ENCODE results near the gene KCNAB1.

The KCNAB1 gene

DNA sequence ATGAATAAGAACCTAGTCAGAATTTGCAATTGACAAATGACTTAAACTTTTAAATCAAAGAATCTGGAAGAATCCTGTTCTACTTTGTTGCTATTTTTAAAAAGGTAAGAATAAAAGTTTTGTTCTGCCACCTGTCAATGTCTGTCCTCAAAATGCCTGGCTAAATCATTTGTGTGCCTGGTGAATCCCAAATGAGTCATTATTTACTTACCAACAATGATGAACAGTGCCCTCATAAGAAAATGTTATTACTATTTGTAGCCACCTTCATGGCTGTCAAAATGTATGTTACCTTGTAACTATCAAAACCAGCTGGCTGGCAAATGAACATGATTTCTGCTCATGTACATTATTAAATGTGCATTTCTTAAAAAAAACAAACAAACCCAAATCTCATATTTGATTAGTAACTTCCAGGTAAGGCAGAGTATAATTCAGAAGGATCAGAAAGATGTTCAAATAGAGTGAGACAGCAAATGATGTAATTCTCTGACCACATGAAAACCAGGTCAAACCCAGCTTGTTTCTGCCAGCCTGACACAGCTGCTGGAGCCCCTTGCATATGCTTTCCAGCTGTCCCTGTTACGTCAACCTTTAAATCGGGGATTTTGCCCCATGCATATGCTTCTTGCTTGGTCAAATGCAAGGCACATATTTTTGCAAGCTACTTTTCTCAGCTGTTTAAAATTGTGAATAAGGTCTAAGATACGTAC, 296.6 kb downstream of the KCNAB1 start:
- no peak for DNase-seq

DNA sequence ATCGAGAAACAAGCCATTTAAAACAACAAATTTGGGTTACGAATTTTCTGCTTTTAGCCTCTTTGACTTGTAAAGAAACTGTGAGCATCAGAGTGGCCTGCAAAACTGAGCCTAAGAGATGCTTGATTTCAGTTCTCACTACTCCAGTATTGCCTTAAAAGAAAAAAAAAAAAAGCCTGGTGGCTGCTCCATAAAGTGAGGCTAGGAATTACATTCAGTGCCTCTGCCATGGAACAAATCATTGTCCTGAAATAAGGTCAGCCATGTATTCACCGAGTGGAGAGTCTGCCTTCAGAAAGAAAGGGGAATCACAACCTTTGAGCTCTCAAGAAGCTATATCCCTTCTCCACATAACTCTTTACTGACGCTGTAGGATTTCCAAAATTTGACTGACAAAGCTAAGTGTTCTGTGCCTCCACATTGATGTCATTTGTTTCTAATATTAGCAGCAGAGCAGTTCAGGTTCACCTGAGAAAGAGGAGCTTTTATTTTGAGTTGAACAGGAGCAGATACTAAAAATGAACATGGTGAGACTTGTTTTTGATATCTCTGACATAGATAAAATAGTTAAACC, 297.3 kb downstream of the KCNAB1 start:
- no peak for DNase-seq

DNA sequence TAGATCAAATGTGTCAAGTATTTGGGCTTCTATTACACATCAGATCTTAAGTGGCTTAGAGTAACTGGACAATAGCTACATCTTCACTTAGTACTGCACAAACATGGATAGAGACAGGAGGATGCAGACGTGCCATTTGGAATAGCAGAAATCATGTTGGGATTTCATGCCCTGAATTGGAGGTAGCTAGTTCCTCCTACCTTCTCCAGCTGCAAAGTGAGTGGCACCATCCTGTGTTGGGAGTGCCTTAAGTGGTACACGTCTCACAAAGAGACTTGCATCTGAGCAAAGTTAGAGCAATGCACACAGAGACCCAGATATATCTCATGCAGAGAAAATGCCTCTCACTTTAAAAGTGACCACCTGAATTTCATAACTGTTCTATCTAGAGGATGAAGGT, 298.1 kb downstream of the KCNAB1 start:
- DNase-seq = no peak

DNA sequence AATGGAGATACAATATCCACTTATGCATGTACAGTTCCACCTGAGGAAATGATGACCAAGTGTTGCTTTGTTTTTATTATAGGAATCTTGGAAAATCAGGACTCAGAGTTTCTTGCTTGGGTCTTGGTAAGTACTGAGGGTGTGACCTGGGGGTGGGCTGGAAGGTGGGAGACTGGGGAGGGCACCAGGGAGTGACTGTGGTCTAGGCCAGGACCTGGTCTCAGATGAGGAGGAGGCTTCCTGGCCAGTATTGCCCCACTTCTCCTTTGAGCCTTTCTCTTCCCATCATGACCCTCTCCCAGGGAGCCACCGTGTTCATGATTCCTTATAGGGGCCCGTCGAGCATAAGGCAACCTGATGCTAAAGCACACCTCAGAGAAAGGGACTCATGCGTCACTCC, 301.2 kb downstream of the KCNAB1 start:
- DNase-seq = no peak

DNA sequence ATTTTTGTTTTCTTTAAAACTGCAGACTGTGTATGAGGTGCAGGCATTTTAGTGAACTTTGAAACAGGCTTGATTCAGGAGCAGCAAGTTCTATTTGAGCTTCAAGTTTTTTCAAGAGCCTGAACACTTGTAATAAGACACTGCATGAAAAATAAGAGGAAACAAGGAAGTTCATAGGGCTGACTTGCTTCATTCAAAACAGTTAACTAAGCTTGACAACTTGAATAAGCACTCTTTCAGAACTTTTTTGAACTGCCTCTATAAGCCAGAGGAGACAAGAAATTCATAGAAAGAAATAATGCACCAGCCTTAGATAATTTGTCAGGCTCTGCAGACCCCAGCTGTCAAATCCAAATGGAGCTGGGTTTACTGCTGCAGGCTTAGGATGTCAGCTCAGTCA, 304.4 kb downstream of the KCNAB1 start:
- DNase-seq = no peak

DNA sequence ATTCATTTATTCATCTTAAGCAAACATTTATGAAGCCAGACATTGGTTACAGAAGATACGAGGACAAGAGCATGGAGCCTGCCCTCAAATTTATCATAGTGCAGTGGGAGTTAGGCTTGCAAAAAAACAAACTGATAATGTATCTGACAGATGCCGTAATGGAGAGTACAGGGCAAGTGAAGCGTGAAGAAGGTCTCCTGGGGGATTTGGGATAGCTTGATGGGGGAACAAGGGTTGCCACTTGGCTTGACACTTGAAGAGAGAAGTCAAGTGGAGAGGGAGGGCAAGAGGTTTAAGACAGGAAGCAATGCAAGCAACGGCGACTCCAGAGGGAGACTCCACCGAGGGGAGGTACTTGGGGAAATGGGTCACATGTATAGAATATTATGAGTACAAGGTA, 305.3 kb downstream of the KCNAB1 start:
- DNase-seq = no peak

DNA sequence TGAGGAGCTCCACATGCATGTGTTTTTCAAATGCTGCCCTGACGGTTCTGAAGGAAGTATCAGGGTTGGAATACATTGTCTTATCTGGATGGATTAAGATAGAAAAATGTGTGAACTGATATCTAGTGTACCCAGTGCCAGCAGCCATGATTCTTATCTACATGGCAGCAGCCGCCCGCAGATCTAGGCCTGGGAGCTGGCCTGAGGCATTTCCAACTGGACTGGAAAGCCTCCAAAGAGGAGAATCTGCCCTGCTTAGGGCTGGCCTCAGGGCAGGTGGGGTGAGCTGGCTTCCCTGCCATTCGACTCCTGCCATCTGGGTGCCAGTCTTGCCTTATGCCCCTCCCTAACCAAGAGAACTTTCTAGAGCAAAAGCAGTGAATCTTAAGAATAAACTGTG, 308.7 kb downstream of the KCNAB1 start:
- no peak for DNase-seq

DNA sequence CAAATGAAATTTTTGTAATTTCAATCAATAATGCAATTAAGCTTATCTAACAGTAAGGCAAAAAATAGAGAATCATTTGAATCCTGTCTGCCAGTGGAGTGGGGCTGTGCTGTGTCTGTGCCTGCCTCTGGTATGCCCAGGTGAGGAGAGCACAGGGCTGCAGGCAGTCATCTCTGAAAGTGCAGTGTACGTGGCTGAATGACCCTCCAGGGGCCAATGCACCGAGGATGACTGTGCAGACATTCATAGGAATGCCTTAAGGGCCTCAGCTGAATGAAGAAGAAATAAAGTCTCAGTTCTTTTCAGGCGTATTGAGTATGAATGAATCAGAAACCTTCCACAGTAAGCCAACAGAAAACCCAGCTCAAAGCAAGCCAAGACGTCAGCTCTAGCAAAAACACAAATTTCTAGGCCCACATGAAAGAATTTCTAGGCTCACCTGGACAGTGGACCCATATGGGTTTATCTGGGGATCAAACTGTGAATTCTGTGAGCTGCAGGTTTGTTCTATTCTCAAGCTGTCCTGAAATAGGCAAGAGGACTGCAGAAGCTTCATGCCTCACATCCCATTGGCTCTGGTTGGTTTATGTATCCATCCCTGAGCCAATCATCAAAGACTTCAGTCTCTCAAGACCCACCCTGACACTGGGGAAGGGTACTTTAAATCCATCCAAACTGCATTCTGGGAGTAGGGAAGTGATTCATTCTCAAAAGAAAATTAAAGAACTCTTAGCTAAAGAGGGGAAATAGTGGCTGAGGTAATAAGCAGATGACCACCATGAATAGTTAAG, 311.2 kb downstream of the KCNAB1 start:
- DNase-seq = no peak

DNA sequence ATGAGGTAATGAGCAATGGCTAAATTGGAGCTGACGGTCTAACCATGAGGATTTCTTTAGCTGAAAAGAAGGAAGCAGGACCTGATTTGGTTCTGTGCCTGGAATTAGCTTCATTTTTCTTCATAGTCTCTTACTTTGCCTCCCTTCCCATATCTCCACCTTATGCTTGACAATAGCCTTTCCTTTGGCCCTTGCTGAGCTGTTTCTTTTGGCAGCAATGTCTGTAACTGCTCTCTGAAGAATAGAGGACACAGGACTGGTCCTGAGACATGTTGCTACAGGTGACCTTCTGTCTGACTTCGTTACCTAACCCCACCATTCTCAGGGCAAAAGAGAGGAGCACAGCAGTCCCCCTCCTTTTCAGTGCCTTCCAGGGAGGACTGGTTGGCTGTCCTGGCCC, 312.2 kb downstream of the KCNAB1 start:
- no peak for DNase-seq

DNA sequence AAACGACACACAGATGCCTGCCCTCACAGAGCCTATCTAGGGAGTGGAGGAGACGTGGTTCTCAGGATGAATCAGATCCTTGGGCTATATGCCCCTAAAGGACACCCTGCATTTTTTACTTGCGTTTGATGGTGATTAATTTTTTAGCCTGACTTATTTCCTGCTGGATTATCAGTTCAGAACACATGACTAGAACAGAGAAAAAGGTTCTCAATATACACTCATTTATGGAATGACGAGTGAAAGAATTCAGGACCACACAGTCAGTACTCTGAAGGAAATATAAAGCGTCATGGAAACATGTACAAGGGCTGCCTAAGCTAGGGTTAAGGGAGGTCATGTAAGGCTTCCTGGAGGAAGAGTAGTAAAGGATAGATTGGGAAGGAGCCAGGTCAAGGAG, 312.8 kb downstream of the KCNAB1 start:
- no peak for DNase-seq

DNA sequence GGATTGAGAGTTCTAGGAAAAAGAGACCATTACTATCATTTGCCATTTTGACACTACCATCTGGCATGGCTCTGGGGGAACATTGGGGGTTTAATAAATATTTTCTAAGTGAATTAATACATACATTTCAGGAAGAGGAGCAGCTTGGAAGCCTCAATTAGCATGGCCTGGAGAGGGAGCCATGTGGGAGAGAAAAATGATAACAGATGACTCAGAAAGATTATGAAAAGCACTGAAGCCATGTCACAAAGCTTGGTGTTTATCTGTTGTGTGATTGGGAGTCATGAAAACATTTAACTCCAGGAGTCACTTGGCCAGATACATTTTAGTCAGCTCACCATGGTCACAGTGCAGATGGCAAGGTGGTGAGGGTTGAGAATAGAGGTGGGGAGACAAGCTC, 313.5 kb downstream of the KCNAB1 start:
- no peak for DNase-seq

DNA sequence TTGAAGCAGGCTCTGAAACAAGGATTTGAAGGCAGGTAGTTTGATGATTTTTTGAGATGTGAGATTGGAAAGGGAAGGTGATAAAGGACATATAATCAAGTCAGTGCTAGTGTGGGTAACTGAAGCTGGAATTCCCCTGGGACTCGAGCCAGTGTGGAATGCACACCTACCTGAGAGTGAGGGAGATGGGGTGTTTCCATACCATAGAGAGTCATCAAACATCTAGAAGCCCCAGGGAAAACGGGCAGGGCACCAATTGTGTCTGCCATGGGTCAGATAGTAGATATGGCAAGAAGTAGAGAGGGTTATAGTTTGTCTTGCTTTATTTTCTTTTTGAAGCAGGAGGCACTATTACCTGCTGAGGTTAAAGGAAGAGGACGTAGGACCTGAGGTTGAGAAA, 314.5 kb downstream of the KCNAB1 start:
- DNase-seq = no peak

DNA sequence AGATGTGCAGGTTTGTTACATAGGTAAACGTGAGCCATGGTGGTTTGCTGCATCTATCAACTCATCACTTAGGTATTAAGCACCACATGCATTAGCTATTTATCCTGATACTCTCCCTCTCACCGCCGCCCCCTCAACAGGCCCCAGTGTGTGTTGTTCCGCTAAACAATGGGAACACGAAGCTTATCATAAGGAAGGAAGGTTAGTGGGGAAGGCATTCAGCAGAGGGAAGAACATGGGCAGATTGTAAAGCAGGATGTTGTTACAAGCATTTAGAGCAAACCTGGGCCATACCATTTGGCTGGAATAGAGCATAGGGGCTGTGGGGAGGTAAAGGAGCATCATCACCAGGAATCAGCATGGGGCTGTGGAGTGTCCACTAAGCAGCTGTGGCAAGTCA, 322.7 kb downstream of the KCNAB1 start:
- DNase-seq = no peak

DNA sequence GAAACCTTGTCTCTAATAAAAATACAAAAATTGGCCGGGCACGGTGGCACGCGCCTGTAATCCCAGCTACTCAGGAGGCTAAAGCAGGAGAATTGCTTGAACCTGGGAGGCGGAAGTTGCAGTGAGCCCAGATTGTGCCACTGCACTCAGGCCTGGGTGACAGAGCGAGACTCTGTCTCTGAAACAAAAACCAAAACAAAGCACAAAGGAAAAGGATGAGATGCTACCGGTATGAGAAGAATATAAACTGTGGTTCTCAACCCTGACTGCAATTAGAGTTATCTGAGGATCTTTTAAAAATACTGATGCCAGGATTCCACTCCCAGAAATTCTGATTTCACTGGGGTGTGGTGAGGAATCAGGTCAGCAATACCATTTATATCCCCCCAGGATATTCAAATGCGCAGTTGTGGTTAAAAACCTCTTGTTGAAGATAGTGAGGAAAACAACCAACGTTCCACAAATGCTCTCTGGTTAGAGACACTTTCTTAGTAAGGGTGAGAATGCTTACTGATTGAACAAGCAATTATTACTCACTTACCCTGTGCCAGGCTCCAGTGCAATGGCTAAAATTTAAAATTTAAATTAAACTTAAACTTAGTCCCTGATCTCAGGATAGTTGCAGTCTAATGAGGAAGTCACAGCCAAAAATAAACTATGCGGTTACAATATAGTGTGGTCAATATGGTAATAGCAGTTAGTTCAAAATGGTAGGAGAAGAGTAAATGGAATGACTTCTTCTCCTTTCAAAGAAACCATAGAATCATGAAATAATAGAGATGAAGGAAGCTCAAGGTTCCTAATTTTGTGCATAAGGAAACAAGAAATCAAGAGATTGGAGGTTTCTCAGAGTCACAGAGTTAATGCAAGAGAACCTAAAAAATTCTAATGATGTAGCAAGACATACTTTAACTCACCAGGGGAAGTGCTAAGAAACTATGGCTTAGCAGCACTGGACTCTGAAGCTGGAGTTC, 325.0 kb downstream of the KCNAB1 start:
- DNase-seq = no peak

DNA sequence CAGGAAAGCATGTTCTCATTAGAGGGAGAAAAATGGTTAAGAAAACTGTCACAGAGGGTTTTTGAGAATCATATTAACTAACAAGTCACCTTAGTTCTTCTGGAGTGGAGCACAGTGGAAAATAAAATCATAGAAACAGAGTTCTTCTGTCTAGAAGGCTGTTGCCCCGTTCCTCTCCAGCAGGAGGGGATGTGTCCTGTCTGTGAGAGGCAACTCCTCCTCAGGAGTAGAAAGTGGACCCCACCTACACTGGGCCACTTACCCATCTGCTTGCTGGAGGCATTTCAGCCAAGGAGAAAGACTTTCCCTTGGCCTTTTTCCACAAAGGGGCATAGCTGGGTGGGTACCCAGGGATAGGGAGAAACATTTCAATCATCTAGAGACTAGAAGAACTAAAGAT, 327.9 kb downstream of the KCNAB1 start:
- DNase-seq = no peak

DNA sequence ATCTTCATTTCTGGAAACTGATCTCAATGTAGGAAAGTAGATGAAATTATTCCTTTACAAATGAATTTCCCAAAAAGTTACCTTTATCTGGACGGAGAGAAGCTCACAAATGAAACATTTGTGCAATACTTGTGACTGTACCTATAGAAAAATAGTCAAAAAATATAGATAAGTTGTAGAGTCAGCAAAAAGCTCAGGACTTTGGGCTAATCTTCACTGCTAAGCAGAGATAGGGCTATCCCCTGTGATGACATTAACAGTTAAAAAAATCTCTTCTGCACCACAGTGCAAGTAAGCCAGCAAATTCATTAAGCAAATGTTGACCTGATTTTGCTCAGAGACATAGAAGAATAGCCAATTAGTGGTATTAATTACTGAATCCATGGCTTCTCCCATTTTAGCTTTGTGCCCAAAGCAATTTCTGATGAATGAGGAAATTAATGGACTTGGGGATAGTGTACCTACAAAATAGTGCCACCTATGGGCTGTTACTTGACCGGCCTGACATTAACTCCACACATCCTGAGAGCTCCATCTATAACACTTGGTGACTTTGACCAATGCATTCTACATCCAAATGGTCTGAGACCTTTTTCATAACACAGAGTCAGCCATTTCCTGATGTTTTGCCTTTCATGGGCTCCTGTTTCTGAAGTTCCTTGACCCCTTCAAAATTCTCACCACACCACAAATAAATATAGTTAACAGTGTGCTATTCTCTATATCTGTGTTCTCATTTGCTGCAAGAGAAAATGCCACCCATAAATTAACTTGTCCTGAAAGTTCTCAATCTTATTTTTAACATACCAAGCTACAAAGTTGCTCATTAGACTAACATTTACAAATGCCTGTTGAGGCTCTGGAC, 329.6 kb downstream of the KCNAB1 start:
- peak in 1 of 2 donors; percentile 16 for DNase-seq

DNA sequence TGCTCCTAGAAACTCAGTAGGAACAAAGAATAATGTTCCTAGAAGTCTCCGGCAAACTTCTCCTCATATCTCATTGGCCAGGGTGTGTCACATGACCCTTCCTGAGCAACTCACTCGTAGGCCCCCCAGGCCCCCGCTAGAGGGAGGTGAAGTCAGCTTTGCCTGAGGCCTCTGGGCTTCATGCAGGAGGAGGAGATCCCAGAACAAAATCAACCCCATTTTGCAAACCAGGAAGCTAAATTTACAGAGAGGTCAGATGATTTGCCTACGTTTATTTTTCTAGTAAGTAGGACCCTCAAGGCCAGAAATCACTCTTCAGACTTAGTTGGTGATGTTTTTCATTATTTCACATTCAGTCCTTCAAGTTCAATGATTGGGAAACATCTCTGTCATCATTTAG, 335.5 kb downstream of the KCNAB1 start:
- no peak for DNase-seq

DNA sequence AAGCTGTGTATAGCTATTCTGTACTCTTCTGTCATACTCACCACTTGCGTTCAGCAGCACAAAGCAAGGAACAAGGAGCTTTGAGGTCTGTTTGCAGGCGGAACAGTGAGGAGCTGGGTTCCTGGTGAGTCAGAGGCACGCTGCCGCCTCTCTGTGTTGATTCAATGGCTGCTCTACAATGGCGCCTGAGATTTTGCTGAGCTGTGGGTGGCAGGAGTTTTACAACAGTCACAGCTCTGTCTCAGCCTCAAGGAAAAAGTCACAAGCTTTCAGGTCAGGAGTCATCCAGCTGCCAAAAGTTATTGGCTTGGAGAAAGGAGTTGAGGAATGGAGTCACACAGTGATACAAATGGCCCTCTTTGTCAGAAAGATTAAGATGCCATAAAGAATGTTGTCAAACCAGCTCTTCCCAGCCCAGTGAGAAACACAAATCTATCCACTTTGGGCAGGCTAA, 336.4 kb downstream of the KCNAB1 start:
- no peak for DNase-seq

DNA sequence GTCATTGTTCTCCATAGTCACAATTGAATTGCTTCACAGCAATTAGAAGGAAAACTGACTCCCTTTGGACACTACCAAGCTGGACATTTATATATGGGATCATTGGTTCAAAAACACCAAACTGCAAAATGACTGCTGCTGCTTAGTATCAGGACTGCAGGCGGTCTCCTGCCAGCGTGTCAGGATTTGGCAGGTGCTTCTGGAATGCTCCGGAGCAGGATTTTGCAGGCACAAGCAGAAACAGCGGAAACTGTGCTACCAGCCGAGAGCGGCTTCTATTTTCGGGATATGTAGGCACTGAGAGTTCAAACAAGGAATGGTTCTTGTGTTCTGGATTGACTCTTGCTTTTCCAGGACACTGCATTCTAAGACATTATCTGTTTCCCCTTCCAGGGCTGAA, 339.1 kb downstream of the KCNAB1 start:
- no peak for DNase-seq

DNA sequence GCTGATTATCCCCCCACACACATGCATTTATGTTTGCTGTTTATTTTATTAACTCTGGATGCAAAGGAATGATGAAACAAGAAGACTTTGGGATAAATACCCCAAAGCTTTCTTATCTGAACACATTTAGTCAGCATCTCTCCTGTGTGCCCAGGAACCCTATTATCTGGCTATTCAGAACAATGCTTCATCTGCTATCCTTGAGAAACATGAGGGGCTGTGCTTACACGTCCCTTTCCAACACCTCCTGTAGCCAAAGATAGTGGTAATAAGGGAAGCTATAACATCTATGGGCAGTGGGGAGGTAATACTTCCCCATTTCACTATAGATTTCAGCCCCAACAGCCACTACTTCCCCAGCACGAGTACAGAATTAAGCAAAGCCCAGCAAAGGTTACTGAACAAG, 339.8 kb downstream of the KCNAB1 start:
- DNase-seq = no peak

DNA sequence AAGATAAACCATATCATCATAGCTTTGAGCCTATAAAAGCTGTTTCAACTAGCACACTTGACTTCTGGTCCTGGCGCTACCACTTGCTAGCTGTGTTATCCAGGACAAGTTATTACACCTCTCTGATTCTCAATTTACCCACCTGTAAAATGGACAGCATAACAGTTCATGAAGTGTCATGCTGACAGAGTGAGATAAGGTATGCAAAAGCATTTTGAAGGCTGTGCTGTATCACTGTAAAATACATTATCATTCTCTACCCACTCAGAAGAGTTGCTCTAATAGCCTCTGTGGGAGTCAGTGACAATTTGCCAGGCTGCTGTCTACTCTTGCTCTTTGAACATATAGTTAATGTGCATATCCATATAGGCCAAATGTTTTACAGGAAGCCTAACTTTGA, 341.5 kb downstream of the KCNAB1 start:
- DNase-seq = no peak

DNA sequence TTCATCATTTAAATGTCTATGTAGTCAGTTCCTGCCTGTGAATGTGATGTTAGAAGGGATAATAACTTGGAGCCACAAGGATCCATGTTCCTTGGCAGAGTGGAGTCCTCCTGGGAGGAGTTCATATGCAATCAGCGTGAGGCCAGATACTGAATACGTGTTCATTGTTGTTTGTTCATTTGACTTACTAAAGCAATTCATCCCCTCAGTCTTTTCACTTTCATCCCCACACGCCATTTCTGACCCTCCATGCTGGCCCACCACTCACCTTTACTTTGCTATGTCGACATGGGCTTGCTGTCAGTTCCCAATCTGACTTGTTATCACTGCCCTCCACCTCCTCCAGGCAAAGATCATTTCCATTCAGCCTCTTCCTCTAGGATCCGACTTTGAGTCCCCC, 342.7 kb downstream of the KCNAB1 start:
- DNase-seq = no peak

Data from hippocampal formation (tissue), 2 donors.